ENCODE measurements around the gene GAGE12H.
A peak's percentile ranks its signal among the peaks of the same experiment; 100 is the strongest.

Gene GAGE12H

DNA sequence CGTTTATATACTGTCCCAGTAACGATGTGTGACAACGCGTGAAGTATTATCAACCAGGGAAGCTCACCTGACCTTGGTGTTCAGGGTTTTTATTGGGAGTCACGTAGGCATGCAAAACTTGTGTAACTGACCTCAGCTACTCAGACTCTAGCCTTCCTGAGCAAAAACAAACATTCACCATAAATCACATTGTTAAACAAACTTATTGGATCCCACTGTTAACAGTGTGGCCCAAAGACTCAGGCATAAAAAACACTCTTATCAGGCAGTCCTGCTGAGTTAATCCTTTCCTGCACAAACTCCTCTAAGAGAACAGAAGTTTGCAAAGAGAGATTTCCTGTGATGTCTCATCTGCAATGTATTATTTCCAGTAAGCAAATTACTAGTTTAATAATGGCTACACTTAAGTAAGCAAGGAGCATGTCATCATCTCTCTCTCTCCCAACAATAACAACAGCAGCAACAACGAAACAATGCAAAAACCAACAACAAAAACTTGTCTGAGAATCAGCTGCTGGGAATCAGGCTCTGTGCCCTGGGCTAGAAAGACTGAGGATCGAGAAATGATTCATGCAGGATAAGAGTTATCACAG lies 31.1 kb downstream of the GAGE12H start:
- TF ChIP-seq, protein P1, sequence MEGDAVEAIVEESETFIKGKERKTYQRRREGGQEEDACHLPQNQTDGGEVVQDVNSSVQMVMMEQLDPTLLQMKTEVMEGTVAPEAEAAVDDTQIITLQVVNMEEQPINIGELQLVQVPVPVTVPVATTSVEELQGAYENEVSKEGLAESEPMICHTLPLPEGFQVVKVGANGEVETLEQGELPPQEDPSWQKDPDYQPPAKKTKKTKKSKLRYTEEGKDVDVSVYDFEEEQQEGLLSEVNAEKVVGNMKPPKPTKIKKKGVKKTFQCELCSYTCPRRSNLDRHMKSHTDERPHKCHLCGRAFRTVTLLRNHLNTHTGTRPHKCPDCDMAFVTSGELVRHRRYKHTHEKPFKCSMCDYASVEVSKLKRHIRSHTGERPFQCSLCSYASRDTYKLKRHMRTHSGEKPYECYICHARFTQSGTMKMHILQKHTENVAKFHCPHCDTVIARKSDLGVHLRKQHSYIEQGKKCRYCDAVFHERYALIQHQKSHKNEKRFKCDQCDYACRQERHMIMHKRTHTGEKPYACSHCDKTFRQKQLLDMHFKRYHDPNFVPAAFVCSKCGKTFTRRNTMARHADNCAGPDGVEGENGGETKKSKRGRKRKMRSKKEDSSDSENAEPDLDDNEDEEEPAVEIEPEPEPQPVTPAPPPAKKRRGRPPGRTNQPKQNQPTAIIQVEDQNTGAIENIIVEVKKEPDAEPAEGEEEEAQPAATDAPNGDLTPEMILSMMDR (IDR thresholded peaks at IDR 0.05; ENCODE audit: unreplicated experiment in 3 of 3), result no peak
- Mint-ChIP-seq H3K4me3 (no peak overlapping the region), H3K9me3 (peaks cover 3% of the 10 kb centered on the region), H3K36me3 (ENCODE audit: low read depth) (no peaks in the 10 kb centered on the region), H3K27me3 (ENCODE audit: low read depth) (no peaks in the 10 kb centered on the region), H3K27ac (peak overlapping the region; percentile 33 to 65 (median 36)), H3K4me1 (peaks cover 12% of the 10 kb centered on the region)

DNA sequence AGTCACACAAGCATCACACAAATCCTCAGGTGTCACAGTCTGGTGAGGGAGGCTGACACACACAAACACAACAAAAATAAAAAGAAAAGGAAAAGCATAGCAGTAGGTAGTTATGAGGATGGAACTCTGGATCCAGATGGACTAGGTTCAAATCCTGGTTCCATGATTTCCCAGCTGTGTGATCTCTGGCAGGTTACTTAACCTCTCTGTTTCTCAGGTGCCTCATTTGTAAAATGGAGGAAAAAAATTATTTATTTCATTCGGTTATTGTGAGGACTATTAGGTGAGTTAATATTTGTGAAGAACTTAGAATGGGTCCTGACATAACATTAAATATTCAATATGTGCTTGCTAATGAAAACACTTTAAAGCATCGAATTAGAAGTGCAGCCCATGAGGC lies 38.8 kb downstream of the GAGE12H start:
- Mint-ChIP-seq H3K36me3 (ENCODE audit: low read depth) (no peaks in the 10 kb centered on the region), H3K27ac (no peak overlapping the region), H3K4me3 (no peak overlapping the region), H3K27me3 (ENCODE audit: low read depth) (no peaks in the 10 kb centered on the region), H3K4me1 (no peaks in the 10 kb centered on the region), H3K9me3 (peaks cover 11% of the 10 kb centered on the region)
- TF ChIP-seq, protein P1 (IDR thresholded peaks at IDR 0.05; ENCODE audit: unreplicated experiment in 3 of 3), result no peak

DNA sequence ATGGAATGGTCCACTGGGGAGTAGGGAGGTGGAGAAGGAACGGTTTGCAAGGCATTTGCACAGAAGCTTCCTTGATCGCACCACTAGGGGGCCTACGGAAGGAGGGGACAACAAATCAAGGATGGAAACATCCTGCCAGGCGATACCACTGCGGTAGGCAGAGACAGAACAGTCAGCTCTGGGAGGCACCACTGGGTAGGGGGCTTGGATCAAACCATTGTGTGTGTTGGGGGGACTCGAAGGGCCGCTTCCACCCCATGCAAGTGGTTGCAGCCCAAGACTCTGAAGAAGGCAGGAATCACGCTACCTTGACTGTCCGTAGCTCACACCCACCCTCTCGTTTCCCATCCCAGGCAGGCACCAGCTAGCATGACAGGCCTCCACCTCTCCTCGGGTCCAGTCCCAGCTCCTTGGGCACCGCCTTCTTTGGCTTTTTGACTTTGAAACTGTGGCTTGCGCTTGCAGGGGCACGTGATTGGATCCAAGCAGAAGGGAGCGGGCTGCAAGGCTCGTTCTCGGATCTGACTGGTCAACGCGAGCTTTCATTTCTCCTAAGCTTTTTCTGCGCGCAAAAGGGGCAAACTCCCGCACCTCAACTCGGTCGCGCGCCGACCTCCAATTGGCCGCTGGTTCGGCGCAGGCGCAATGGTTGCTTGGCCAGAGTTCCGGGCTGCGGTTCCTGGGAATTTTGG lies 47.5 kb downstream of the GAGE12H start:
- no peaks in the 10 kb centered on the region for H3K36me3 Mint-ChIP-seq (ENCODE audit: low read depth)
- no peaks in the 10 kb centered on the region for H3K27me3 Mint-ChIP-seq (ENCODE audit: low read depth)
- H3K4me3 Mint-ChIP-seq, result no peak overlapping the region
- TF ChIP-seq, protein P1 (IDR thresholded peaks at IDR 0.05; ENCODE audit: unreplicated experiment in 3 of 3), result no peak
- no peak overlapping the region for H3K27ac Mint-ChIP-seq
- no peaks in the 10 kb centered on the region for H3K4me1 Mint-ChIP-seq
- H3K9me3 Mint-ChIP-seq, result peaks cover 38% of the 10 kb centered on the region
